Calu3 (cell line): Measurements from ENCODE around the gene TSPAN11. TPM values are rescaled to one million over a fixed set of nuclear protein-coding genes. Genes with fewer than 3 reads are reported as not detected.

Experiments used
- BruUV-seq: library from RNA; stranded (reverse); fragments of 400-500 nt; replicated peaks from 2 replicates; lab custom pipeline; 2021; lab: Mats Ljungman, UMichigan
- CTCF ChIA-PET: fragments of 300-600 bp; sonication (Branson Sonifier 250); formaldehyde crosslinking; loops from one replicate; lab custom pipeline; 2022; ENCODE audit warnings: antibody characterized with exemption; lab: Charles Lee
- DNase-seq: peaks from one replicate; pipeline ENCODE4 v3.0.0; 2022
- H3K27ac Mint-ChIP-seq: one replicate; pipeline ENCODE4 v1.8.0; 2022; ENCODE audit warnings: mixed read lengths; ENCODE audit not compliant: unreplicated experiment
- H3K27me3 Mint-ChIP-seq: one replicate; pipeline ENCODE4 v1.8.0; 2022; ENCODE audit warnings: mixed read lengths; ENCODE audit not compliant: unreplicated experiment
- H3K36me3 Mint-ChIP-seq: one replicate; pipeline ENCODE4 v1.8.0; 2022; ENCODE audit warnings: mild to moderate bottlenecking, moderate library complexity, mixed read lengths; ENCODE audit not compliant: insufficient read depth, unreplicated experiment
- H3K4me1 Mint-ChIP-seq: one replicate; pipeline ENCODE4 v1.8.0; 2022; ENCODE audit warnings: mild to moderate bottlenecking, low read depth, mixed read lengths; ENCODE audit not compliant: unreplicated experiment
- H3K4me3 Mint-ChIP-seq: one replicate; pipeline ENCODE4 v1.8.0; 2022; ENCODE audit warnings: mild to moderate bottlenecking, low read depth, moderate library complexity, mixed read lengths; ENCODE audit not compliant: unreplicated experiment
- H3K9me3 Mint-ChIP-seq: one replicate; pipeline ENCODE4 v1.8.0; 2022; ENCODE audit warnings: low read depth, mixed read lengths; ENCODE audit not compliant: unreplicated experiment
- CTCF ChIP-seq: fragments of 200-600 bp; IDR thresholded peaks from one replicate; pipeline ENCODE4 v1.8.0; 2022; ENCODE audit warnings: antibody characterized with exemption; ENCODE audit not compliant: unreplicated experiment
- intact Hi-C: fragments of 100-400 bp; cut with micrococcal nuclease; formaldehyde crosslinking; loops from one replicate; pipeline ENCODE4 v1.10.0; 2022; ENCODE audit not compliant: unreplicated experiment
- total RNA-seq: library from RNA; stranded (reverse); gene quantifications from 2 replicates; pipeline ENCODE4 v1.2.3, GENCODE V29; 2022

TSPAN11 gene
- total RNA-seq, 1 experiment from 2014 or later: not detected

- CTCF ChIA-PET: interaction anchor here (1.2 kb wide), 1 partner anchor 11 kb away, joined by 3 read pairs; no protein-coding TSS in a partner anchor
- no peak for DNase-seq
- no peaks in the 10 kb centered on the region for H3K9me3 Mint-ChIP-seq
- H3K4me3 Mint-ChIP-seq: no peak overlapping the region
- H3K27ac Mint-ChIP-seq: no peak overlapping the region
- H3K36me3 Mint-ChIP-seq: no peaks in the 10 kb centered on the region
- H3K27me3 Mint-ChIP-seq: no peaks in the 10 kb centered on the region
- TF ChIP-seq CTCF: no peak
- no TSS peak for BruUV-seq
- H3K4me1 Mint-ChIP-seq: no peaks in the 10 kb centered on the region
- intact Hi-C loops: no loop called here
These were observed 81.2 kb downstream of the TSPAN11 start for GRCh38 chr12:31007636-31008175.

GRCh38 chr12:31008241-31008761, 81.8 kb downstream of the TSPAN11 start:
- Mint-ChIP-seq H3K9me3 (no peaks in the 10 kb centered on the region), H3K27ac (no peak overlapping the region), H3K4me1 (no peaks in the 10 kb centered on the region), H3K4me3 (no peak overlapping the region), H3K36me3 (no peaks in the 10 kb centered on the region), H3K27me3 (no peaks in the 10 kb centered on the region)
- TF ChIP-seq CTCF: no peak
- no TSS peak for BruUV-seq
- CTCF ChIA-PET: interaction anchor here (1.2 kb wide), 1 partner anchor 10 kb away, joined by 3 read pairs; no protein-coding TSS in a partner anchor
- DNase-seq: no peak
- intact Hi-C loops: no loop called here

GRCh38 chr12:31008961-31009840, 82.7 kb downstream of the TSPAN11 start:
- CTCF ChIA-PET: no interaction called here
- Mint-ChIP-seq H3K27ac (no peak overlapping the region), H3K27me3 (no peaks in the 10 kb centered on the region), H3K4me1 (no peaks in the 10 kb centered on the region), H3K4me3 (no peak overlapping the region), H3K9me3 (no peaks in the 10 kb centered on the region), H3K36me3 (no peaks in the 10 kb centered on the region)
- DNase-seq: no peak
- intact Hi-C loops: no loop called here
- no peak for TF ChIP-seq CTCF
- no TSS peak for BruUV-seq

GRCh38 chr12:31009976-31010375, 83.4 kb downstream of the TSPAN11 start:
- Mint-ChIP-seq H3K27me3 (no peaks in the 10 kb centered on the region), H3K4me1 (no peaks in the 10 kb centered on the region), H3K9me3 (no peaks in the 10 kb centered on the region), H3K36me3 (no peaks in the 10 kb centered on the region), H3K27ac (no peak overlapping the region), H3K4me3 (no peak overlapping the region)
- BruUV-seq: no TSS peak
- DNase-seq: no peak
- CTCF ChIA-PET: no interaction called here
- TF ChIP-seq CTCF: no peak
- intact Hi-C loops: no loop called here
